ENCODE data around the gene THRAP3. TPM values are rescaled to one million over a fixed set of nuclear protein-coding genes. Genes with fewer than 3 reads are reported as not detected.

Gene THRAP3
- total RNA-seq, 1 experiment from 2014 or later = 133 TPM

DNA sequence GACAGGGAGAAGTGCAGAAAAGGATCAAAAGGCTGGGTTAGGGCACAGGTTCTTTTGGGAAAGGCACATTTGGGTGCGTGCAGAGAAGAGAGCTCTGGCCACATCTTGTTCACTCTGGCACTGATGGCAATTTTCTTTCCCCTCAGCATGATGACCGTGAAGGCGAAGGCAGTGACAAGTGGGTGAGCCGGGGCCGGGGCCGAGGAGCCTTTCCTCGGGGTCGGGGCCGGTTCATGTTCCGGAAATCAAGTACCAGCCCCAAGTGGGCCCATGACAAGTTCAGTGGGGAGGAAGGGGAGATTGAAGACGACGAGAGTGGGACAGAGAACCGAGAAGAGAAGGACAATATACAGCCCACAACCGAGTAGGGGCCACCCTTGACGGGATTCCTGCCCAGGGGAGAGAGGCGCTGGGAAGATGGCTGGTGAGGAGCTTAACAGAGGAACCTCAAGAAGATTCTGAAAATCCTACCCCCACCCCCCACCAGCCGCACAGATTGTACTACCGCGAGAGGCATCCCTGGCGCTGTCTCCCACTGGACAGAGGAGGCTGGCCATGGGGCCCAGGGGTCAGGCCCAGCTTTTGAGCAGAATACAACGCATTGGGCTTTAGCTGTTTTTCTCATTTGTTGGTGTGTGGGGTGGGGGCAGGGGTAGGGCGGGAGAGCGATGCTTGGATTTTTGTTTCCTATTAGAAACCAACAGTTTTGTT, 79.6 kb downstream of the THRAP3 start:
- Histone ChIP-seq H3K4me1 (ENCODE audit: insufficient read depth, low read length, poor library complexity, severe bottlenecking) (peaks cover 9% of the 10 kb centered on the region), H3K36me3 (ENCODE audit: insufficient read depth, low read length, poor library complexity, severe bottlenecking) (peaks cover 47% of the 10 kb centered on the region), H3K27me3 (replicated peaks; ENCODE audit: insufficient read depth, low read depth, low read length, poor library complexity) (no peaks in the 10 kb centered on the region), H3K27ac (ENCODE audit: low read depth, low read length, poor library complexity, severe bottlenecking) (no peak overlapping the region), H3K4me3 (ENCODE audit: low read depth, low read length, poor library complexity, severe bottlenecking) (no peak overlapping the region), H3K9me3 (ENCODE audit: low read depth, low read length, poor library complexity, severe bottlenecking) (no peaks in the 10 kb centered on the region)
- intact Hi-C loops (cut with micrococcal nuclease; ENCODE audit: unreplicated experiment) = loop anchor here (10.0 kb wide), 1 partner anchor 121 kb away; no protein-coding TSS in a partner anchor
- ChIA-PET CTCF (no interaction called here), POLR2A (ENCODE audit: low non-redundant PET) (interaction anchor here (0.5 kb wide), 1 partner anchor 256 kb away, joined by 3 read pairs; no protein-coding TSS in a partner anchor)
- TF ChIP-seq, protein P1, sequence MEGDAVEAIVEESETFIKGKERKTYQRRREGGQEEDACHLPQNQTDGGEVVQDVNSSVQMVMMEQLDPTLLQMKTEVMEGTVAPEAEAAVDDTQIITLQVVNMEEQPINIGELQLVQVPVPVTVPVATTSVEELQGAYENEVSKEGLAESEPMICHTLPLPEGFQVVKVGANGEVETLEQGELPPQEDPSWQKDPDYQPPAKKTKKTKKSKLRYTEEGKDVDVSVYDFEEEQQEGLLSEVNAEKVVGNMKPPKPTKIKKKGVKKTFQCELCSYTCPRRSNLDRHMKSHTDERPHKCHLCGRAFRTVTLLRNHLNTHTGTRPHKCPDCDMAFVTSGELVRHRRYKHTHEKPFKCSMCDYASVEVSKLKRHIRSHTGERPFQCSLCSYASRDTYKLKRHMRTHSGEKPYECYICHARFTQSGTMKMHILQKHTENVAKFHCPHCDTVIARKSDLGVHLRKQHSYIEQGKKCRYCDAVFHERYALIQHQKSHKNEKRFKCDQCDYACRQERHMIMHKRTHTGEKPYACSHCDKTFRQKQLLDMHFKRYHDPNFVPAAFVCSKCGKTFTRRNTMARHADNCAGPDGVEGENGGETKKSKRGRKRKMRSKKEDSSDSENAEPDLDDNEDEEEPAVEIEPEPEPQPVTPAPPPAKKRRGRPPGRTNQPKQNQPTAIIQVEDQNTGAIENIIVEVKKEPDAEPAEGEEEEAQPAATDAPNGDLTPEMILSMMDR (conservative IDR thresholded peaks at IDR 0.05; ENCODE audit: low read depth, low read length) = no peak
- no peak for TF ChIP-seq EZH2 (IDR thresholded peaks at IDR 0.05; ENCODE audit: borderline replicate concordance, low read depth, low read length, poor library complexity, severe bottlenecking)
- DNase-seq (ENCODE audit: low spot score) = no peak
- BruUV-seq (replicated peaks) = no TSS peak

DNA sequence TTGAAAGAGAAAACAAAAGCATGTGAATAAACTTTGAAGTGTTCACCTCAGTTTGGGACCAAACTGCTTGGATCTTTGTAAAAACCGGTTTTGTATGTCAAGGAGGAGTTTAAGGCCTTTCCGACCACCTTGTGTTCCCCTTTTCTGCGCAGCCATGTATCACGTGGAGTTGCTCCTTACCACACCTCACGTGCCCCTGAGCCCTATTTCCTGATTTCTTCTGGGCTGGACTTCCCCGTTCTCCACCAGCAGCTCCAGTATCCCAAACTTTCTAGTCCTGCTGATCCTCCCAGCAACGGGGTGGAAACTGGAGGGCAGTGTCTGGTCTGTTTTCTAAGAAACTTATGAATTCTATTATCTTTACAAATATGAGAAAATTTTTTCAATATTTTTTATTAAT, 80.3 kb downstream of the THRAP3 start:
- Histone ChIP-seq H3K4me3 (ENCODE audit: low read depth, low read length, poor library complexity, severe bottlenecking) (no peak overlapping the region), H3K27ac (ENCODE audit: low read depth, low read length, poor library complexity, severe bottlenecking) (no peak overlapping the region), H3K36me3 (ENCODE audit: insufficient read depth, low read length, poor library complexity, severe bottlenecking) (peaks cover 45% of the 10 kb centered on the region), H3K9me3 (ENCODE audit: low read depth, low read length, poor library complexity, severe bottlenecking) (no peaks in the 10 kb centered on the region), H3K4me1 (ENCODE audit: insufficient read depth, low read length, poor library complexity, severe bottlenecking) (peaks cover 7% of the 10 kb centered on the region), H3K27me3 (replicated peaks; ENCODE audit: insufficient read depth, low read depth, low read length, poor library complexity) (no peaks in the 10 kb centered on the region)
- ChIA-PET CTCF (no interaction called here), POLR2A (ENCODE audit: low non-redundant PET) (no interaction called here)
- intact Hi-C loops (cut with micrococcal nuclease; ENCODE audit: unreplicated experiment) = loop anchor here (10.0 kb wide), 1 partner anchor 120 kb away; no protein-coding TSS in a partner anchor
- TF ChIP-seq, protein P1 (conservative IDR thresholded peaks at IDR 0.05; ENCODE audit: low read depth, low read length) = no peak
- no peak for TF ChIP-seq EZH2 (IDR thresholded peaks at IDR 0.05; ENCODE audit: borderline replicate concordance, low read depth, low read length, poor library complexity, severe bottlenecking)
- TSS peak; percentile 82 for BruUV-seq (replicated peaks)
- no peak for DNase-seq (ENCODE audit: low spot score)

DNA sequence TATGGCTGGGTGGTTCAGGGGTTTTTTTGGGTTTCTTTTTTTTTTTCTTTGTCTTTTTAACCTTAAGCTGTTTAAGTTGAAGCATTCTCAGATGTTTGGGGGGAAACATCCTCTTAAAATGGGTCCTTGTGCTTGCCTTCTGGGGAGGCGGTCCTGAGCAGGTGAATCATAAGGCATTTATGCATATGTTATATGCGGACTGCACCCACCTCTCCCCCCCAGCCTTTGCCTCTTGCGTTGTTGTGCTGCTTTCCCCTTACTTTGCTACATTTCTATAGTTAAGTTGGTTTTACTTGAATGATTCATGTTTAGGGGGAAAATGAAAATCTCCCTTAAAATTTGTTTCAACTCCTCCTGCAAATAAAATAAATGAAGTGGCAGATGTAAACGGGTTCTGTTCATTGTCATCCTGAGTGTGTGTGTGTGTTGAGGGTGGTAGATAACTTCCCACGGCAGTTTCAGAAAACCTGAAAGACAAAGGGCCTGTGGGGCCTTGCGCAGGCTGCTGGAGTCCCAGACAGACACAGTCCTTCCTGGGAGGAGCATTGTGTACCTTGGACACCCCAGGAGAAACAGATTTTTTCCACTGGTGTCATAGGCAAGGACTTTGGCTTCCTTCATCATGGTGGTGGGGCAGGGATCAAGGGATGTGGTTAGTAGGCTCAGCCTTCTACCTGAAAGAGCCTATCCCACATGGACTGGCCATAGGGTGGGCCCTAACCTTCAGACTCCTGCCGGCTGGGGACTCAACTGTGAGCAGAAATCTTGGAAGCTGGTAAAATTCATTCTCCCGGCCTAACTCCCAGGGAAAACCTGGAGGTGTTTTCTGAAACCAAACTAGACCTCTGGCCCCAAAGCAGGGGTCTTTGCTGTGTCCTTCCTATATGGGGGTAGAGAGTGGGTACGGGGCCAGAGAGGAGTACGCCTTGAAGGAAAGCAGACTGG, 81.0 kb downstream of the THRAP3 start:
- no peak for TF ChIP-seq EZH2 (IDR thresholded peaks at IDR 0.05; ENCODE audit: borderline replicate concordance, low read depth, low read length, poor library complexity, severe bottlenecking)
- TF ChIP-seq, protein P1 (conservative IDR thresholded peaks at IDR 0.05; ENCODE audit: low read depth, low read length) = no peak
- POLR2A ChIA-PET (ENCODE audit: low non-redundant PET) = no interaction called here
- BruUV-seq (replicated peaks) = no TSS peak
- Histone ChIP-seq H3K9me3 (ENCODE audit: low read depth, low read length, poor library complexity, severe bottlenecking) (no peaks in the 10 kb centered on the region), H3K36me3 (ENCODE audit: insufficient read depth, low read length, poor library complexity, severe bottlenecking) (peaks cover 41% of the 10 kb centered on the region), H3K4me1 (ENCODE audit: insufficient read depth, low read length, poor library complexity, severe bottlenecking) (no peaks in the 10 kb centered on the region), H3K27me3 (replicated peaks; ENCODE audit: insufficient read depth, low read depth, low read length, poor library complexity) (no peaks in the 10 kb centered on the region), H3K27ac (ENCODE audit: low read depth, low read length, poor library complexity, severe bottlenecking) (no peak overlapping the region), H3K4me3 (ENCODE audit: low read depth, low read length, poor library complexity, severe bottlenecking) (no peak overlapping the region)
- intact Hi-C loops (cut with micrococcal nuclease; ENCODE audit: unreplicated experiment) = loop anchor here (10.0 kb wide), 1 partner anchor 120 kb away; no protein-coding TSS in a partner anchor
- DNase-seq (ENCODE audit: low spot score) = no peak
- CTCF ChIA-PET = no interaction called here
